IMR-90 (cell line): ENCODE results near the gene USP7. TPM values are rescaled to one million over a fixed set of nuclear protein-coding genes. Genes with fewer than 3 reads are reported as not detected.

ENCODE experiments used
- ATAC-seq: fragments of 200-7000 bp; cut with Tn5 transposase; 2 replicates; pipeline ENCODE4 v1.9.1; 2020; ENCODE audit warnings: low read depth, mild to moderate bottlenecking, moderate library complexity
- BruUV-seq: library from RNA; stranded (reverse); fragments of 400-500 nt; replicated peaks from 2 replicates; lab custom pipeline; 2021; lab: Mats Ljungman, UMichigan
- CTCF ChIA-PET: fragments of 300-600 bp; formaldehyde crosslinking; extraction: SDS; loops from one replicate; lab custom pipeline; 2021; ENCODE audit warnings: antibody characterized with exemption; lab: Yijun Ruan, JAX
- POLR2A ChIA-PET: fragments of 300-600 bp; sonication (Branson Sonifier 250); formaldehyde crosslinking; loops from one replicate; lab custom pipeline; 2022; ENCODE audit warnings: antibody characterized with exemption; ENCODE audit not compliant: unreplicated experiment; lab: Charles Lee
- DNase-seq: peaks from one replicate; pipeline ENCODE4 v3.0.0; 2013
- H2AFZ ChIP-seq: replicated peaks from 2 replicates; pipeline ENCODE3; 2013; ENCODE audit warnings: low read length, mild to moderate bottlenecking; ENCODE audit not compliant: poor library complexity
- H2AK5ac ChIP-seq: 2 replicates; pipeline ENCODE4 v1.6.1; 2013; ENCODE audit warnings: low read depth, low read length, inconsistent platforms
- H2AK9ac ChIP-seq: replicated peaks from 2 replicates; pipeline ENCODE3; 2013; ENCODE audit warnings: mild to moderate bottlenecking, low read depth, low read length, moderate library complexity; ENCODE audit not compliant: poor library complexity
- H2BK120ac ChIP-seq: 2 replicates; pipeline ENCODE4 v1.6.1; 2013; ENCODE audit warnings: low read depth, low read length, inconsistent platforms
- H2BK15ac ChIP-seq: 3 replicates; pipeline ENCODE4 v1.6.1; 2013; ENCODE audit warnings: low read depth, low read length, inconsistent platforms
- H2BK20ac ChIP-seq: 2 replicates; pipeline ENCODE4 v1.6.1; 2013; ENCODE audit warnings: low read depth, mild to moderate bottlenecking, inconsistent platforms, low read length, moderate library complexity
- H2BK5ac ChIP-seq: 2 replicates; pipeline ENCODE4 v1.6.1; 2013; ENCODE audit warnings: mild to moderate bottlenecking, low read depth, low read length, inconsistent platforms; ENCODE audit not compliant: poor library complexity, severe bottlenecking
- H3K14ac ChIP-seq: replicated peaks from 2 replicates; pipeline ENCODE4 v1.6.1; 2013; ENCODE audit warnings: low read depth, low read length, inconsistent platforms
- H3K18ac ChIP-seq: 2 replicates; pipeline ENCODE4 v1.6.1; 2013; ENCODE audit warnings: low read depth, low read length, control low read depth
- H3K23ac ChIP-seq: 2 replicates; pipeline ENCODE4 v1.6.1; 2013; ENCODE audit warnings: low read depth, low read length, inconsistent platforms
- H3K27ac ChIP-seq: 2 replicates; pipeline ENCODE4 v1.5.1; 2013; ENCODE audit warnings: mild to moderate bottlenecking, control low read depth, low read length; ENCODE audit not compliant: insufficient read depth
- H3K27me3 ChIP-seq: 2 replicates; pipeline ENCODE4 v1.6.1; 2013; ENCODE audit warnings: low read length; ENCODE audit not compliant: control insufficient read depth, insufficient read depth
- H3K36me3 ChIP-seq: 2 replicates; pipeline ENCODE4 v1.6.1; 2013; ENCODE audit warnings: low read length, mixed read lengths; ENCODE audit not compliant: control insufficient read depth, insufficient read depth
- H3K4ac ChIP-seq: 2 replicates; pipeline ENCODE4 v1.6.1; 2013; ENCODE audit warnings: low read depth, low read length, inconsistent platforms
- H3K4me1 ChIP-seq: 2 replicates; pipeline ENCODE4 v1.6.1; 2013; ENCODE audit warnings: low read length, mixed read lengths; ENCODE audit not compliant: control insufficient read depth, insufficient read depth
- H3K4me2 ChIP-seq: 2 replicates; pipeline ENCODE4 v1.6.1; 2013; ENCODE audit warnings: low read depth, mild to moderate bottlenecking, control low read depth, low read length, moderate library complexity
- H3K4me3 ChIP-seq: 2 replicates; pipeline ENCODE4 v1.5.1; 2013; ENCODE audit warnings: low read depth, mild to moderate bottlenecking, control low read depth, low read length, moderate library complexity; ENCODE audit not compliant: insufficient read depth
- H3K56ac ChIP-seq: 2 replicates; pipeline ENCODE4 v1.6.1; 2013; ENCODE audit warnings: low read length, inconsistent platforms; ENCODE audit not compliant: insufficient read depth; ENCODE audit errors: extremely low read depth
- H3K79me1 ChIP-seq, 2 experiments: 2 replicates each; pipeline ENCODE4 v1.6.1; 2013; ENCODE audit warnings: low read length in 2 of 2, inconsistent platforms in 1 of 2, low read depth in 1 of 2
- H3K9ac ChIP-seq: 2 replicates; pipeline ENCODE4 v1.6.1; 2013; ENCODE audit warnings: low read depth, low read length, control low read depth
- H3K9me1 ChIP-seq: 2 replicates; pipeline ENCODE4 v1.6.1; 2013; ENCODE audit warnings: low read length, inconsistent platforms; ENCODE audit not compliant: insufficient read depth
- H3K9me3 ChIP-seq: 2 replicates; pipeline ENCODE4 v1.6.1; 2013; ENCODE audit warnings: low read length; ENCODE audit not compliant: control insufficient read depth, insufficient read depth
- H4K20me1 ChIP-seq: 2 replicates; pipeline ENCODE4 v1.6.1; 2013; ENCODE audit warnings: low read length, inconsistent platforms; ENCODE audit not compliant: insufficient read depth
- H4K5ac ChIP-seq: 2 replicates; pipeline ENCODE4 v1.6.1; 2013; ENCODE audit warnings: mild to moderate bottlenecking, low read depth, low read length, control low read depth
- H4K8ac ChIP-seq, 2 experiments: 2 replicates each; pipeline ENCODE4 v1.6.1; 2013; ENCODE audit warnings: low read depth in 2 of 2, low read length in 2 of 2, control low read depth in 1 of 2, inconsistent platforms in 1 of 2
- H4K91ac ChIP-seq: 2 replicates; pipeline ENCODE4 v1.6.1; 2013; ENCODE audit warnings: low read depth, low read length, inconsistent platforms; ENCODE audit not compliant: insufficient read depth
- BHLHE40 ChIP-seq: fragments of 150-350 bp; IDR thresholded peaks from 2 replicates; pipeline ENCODE4 v1.6.1; 2016; ENCODE audit warnings: mild to moderate bottlenecking, low read depth, low read length
- CEBPB ChIP-seq: IDR thresholded peaks from 2 replicates; pipeline ENCODE4 v1.6.1; 2012; ENCODE audit warnings: low read depth, low read length, improper control_type of control experiment
- CHD1 ChIP-seq: IDR thresholded peaks from 2 replicates; pipeline ENCODE4 v1.6.1; 2012; ENCODE audit warnings: low read depth, low read length, improper control_type of control experiment
- ELK1 ChIP-seq: fragments of 150-350 bp; IDR thresholded peaks from 2 replicates; pipeline ENCODE4 v1.6.1; 2016; ENCODE audit warnings: low read depth, mild to moderate bottlenecking, low read length, moderate library complexity, borderline replicate concordance
- MAZ ChIP-seq: IDR thresholded peaks from 2 replicates; pipeline ENCODE4 v1.6.1; 2012; ENCODE audit warnings: low read depth, mild to moderate bottlenecking, low read length, improper control_type of control experiment, moderate library complexity, borderline replicate concordance
- POLR2A ChIP-seq: IDR thresholded peaks from 2 replicates; pipeline ENCODE4 v1.6.1; 2012; ENCODE audit warnings: mild to moderate bottlenecking, low read depth, low read length
- RAD21 ChIP-seq: IDR thresholded peaks from 2 replicates; pipeline ENCODE4 v1.6.1; 2012; ENCODE audit warnings: low read length, improper control_type of control experiment
- RCOR1 ChIP-seq: IDR thresholded peaks from 2 replicates; pipeline ENCODE4 v1.6.1; 2012; ENCODE audit warnings: mild to moderate bottlenecking, low read length, improper control_type of control experiment; ENCODE audit not compliant: insufficient replicate concordance
- SMC3 ChIP-seq: fragments of 150-350 bp; IDR thresholded peaks from 2 replicates; pipeline ENCODE4 v1.6.1; 2016; ENCODE audit warnings: low read depth, mild to moderate bottlenecking, antibody characterized with exemption, low read length, moderate library complexity
- WGBS, 2 experiments: methylation state at CpG; one replicate each; pipeline versions ENCODE4 v1.1.5 to v1.1.7; 2013; ENCODE audit warnings: missing lambda C conversion rate in 2 of 2; ENCODE audit not compliant: insufficient read length in 1 of 2; ENCODE audit errors: extremely low coverage in 2 of 2; 5-methylcytosine and 5-hydroxymethylcytosine counted together
- dilution Hi-C: fragments of 300-500 bp; cut with HindIII; formaldehyde crosslinking; loops from one replicate; pipeline ENCODE4 v1.14.3; 2018; ENCODE audit warnings: low sequenced_read_pairs; ENCODE audit not compliant: unreplicated experiment
- in situ Hi-C: fragments of 300-500 bp; cut with MboI; formaldehyde crosslinking; loops from 3 replicates; pipeline ENCODE4 v1.14.3; 2019; ENCODE audit warnings: low sequenced_read_pairs, inconsistent platforms, mixed read lengths
- intact Hi-C: fragments of 100-400 bp; cut with micrococcal nuclease; formaldehyde crosslinking; loops from 2 replicates; pipeline ENCODE4 v1.10.0; 2022
- polyA plus RNA-seq, 3 experiments: library from polyadenylated mRNA; depleted of rRNA; stranded (reverse); fragments of >200 nt; gene quantifications; 2 replicates each; pipeline ENCODE4 v1.2.3, GENCODE V29; 2012; ENCODE audit warnings: low replicate concordance in 1 of 3
- total RNA-seq: library from RNA; depleted of rRNA; stranded (reverse); fragments of >200 nt; gene quantifications from 2 replicates; pipeline ENCODE4 v1.2.3, GENCODE V29; 2012
- TF ChIP-seq, protein P1 (sequence below): fragments of 150-350 bp; IDR thresholded peaks from 2 replicates; pipeline ENCODE4 v1.6.1; 2017; ENCODE audit warnings: mild to moderate bottlenecking, antibody characterized with exemption, low read length, low read depth
- TF ChIP-seq, protein P2 (sequence below): conservative IDR thresholded peaks from 2 replicates; pipeline ENCODE4 v1.5.1; 2012; ENCODE audit warnings: mild to moderate bottlenecking, low read depth, low read length, improper control_type of control experiment

Gene USP7
- total and polyA plus RNA-seq, 2 of the 4 experiments (the other 2 are of a cell fraction): 17.8 to 28.3 TPM

- POLR2A ChIA-PET: no interaction called here
These were observed 42.2 kb downstream of the USP7 start for GRCh38 chr16:8921347-8921984.

More at GRCh38 chr16:8921347-8921984, 42.2 kb downstream of the USP7 start:
- Histone ChIP-seq H3K14ac (no peak overlapping the region), H3K56ac (no peak overlapping the region), H4K91ac (no peak overlapping the region), H3K4me2 (no peak overlapping the region), H3K9ac (no peak overlapping the region), H3K23ac (no peak overlapping the region), H3K79me1 (peaks cover 27 to 47% of the 10 kb centered on the region in 2 experiments), H3K18ac (no peak overlapping the region), H2BK20ac (no peak overlapping the region), H2AK9ac (no peak overlapping the region), H4K20me1 (peaks cover 43% of the 10 kb centered on the region), H3K27ac (no peak overlapping the region), H3K4me3 (no peak overlapping the region), H2BK120ac (no peak overlapping the region), H3K36me3 (peaks cover 42% of the 10 kb centered on the region), H2BK5ac (no peak overlapping the region), H3K9me3 (no peaks in the 10 kb centered on the region), H2AFZ (no peak overlapping the region), H4K8ac (no peak overlapping the region), H4K5ac (no peak overlapping the region), H3K27me3 (no peaks in the 10 kb centered on the region), H2AK5ac (no peak overlapping the region), H2BK15ac (no peak overlapping the region), H3K4ac (no peak overlapping the region), H3K9me1 (peaks cover 5% of the 10 kb centered on the region), H3K4me1 (no peaks in the 10 kb centered on the region; the same call in 1 of the 2 replicates)
- dilution Hi-C loops: no loop called here
- DNase-seq (no peak), ATAC-seq (no peak)
- intact Hi-C loops: loop anchor here (5.0 to 10.0 kb wide), 2 partner anchors 41 to 113 kb away; partner anchors contain the start of gene USP7
- in situ Hi-C loops: no loop called here
- TF ChIP-seq RAD21: no peak
- no peak for TF ChIP-seq CEBPB
- TF ChIP-seq CHD1: no peak
- no peak for TF ChIP-seq RCOR1
- no peak for TF ChIP-seq SMC3
- no peak for TF ChIP-seq POLR2A
- TF ChIP-seq, protein P1, sequence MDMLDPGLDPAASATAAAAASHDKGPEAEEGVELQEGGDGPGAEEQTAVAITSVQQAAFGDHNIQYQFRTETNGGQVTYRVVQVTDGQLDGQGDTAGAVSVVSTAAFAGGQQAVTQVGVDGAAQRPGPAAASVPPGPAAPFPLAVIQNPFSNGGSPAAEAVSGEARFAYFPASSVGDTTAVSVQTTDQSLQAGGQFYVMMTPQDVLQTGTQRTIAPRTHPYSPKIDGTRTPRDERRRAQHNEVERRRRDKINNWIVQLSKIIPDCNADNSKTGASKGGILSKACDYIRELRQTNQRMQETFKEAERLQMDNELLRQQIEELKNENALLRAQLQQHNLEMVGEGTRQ: no peak
- TF ChIP-seq, protein P2, sequence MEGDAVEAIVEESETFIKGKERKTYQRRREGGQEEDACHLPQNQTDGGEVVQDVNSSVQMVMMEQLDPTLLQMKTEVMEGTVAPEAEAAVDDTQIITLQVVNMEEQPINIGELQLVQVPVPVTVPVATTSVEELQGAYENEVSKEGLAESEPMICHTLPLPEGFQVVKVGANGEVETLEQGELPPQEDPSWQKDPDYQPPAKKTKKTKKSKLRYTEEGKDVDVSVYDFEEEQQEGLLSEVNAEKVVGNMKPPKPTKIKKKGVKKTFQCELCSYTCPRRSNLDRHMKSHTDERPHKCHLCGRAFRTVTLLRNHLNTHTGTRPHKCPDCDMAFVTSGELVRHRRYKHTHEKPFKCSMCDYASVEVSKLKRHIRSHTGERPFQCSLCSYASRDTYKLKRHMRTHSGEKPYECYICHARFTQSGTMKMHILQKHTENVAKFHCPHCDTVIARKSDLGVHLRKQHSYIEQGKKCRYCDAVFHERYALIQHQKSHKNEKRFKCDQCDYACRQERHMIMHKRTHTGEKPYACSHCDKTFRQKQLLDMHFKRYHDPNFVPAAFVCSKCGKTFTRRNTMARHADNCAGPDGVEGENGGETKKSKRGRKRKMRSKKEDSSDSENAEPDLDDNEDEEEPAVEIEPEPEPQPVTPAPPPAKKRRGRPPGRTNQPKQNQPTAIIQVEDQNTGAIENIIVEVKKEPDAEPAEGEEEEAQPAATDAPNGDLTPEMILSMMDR: no peak
- no peak for TF ChIP-seq ELK1
- TF ChIP-seq BHLHE40: no peak
- TF ChIP-seq MAZ: no peak
- whole genome bisulfite sequencing, 2 experiments: 82% methylated on average over 3 of the region's 10 CpGs; no CpG with 5 or more reads in 1 of the 2 experiments
- CTCF ChIA-PET: interaction anchor here (1.4 kb wide), 1 partner anchor 15 kb away, joined by 7 read pairs; no protein-coding TSS in a partner anchor
- BruUV-seq: no TSS peak
